Suprapubic skin (tissue), 4 donors: ENCODE results near the gene EAF1.

Source experiments
- EP300 ChIP-seq: sonication (generic); formaldehyde crosslinking; IDR thresholded peaks from one replicate; pipeline ENCODE4 v1.6.1; 2017; ENCODE audit warnings: antibody characterized with exemption
- POLR2A ChIP-seq, 2 donors: fragments of 450-650 bp; IDR thresholded peaks; one replicate each; pipeline ENCODE4 v1.6.1; 2017; ENCODE audit warnings: antibody characterized with exemption in 2 of 2, mild to moderate bottlenecking in 2 of 2, moderate library complexity in 2 of 2
- POLR2AphosphoS5 ChIP-seq, 3 donors: sonication (generic); formaldehyde crosslinking; IDR thresholded peaks; one replicate each; pipeline ENCODE4 v1.6.1; 2017; ENCODE audit warnings: antibody characterized with exemption in 3 of 3
- TF ChIP-seq, protein P1 (sequence below), 2 donors: fragments of 200-600 bp in 1 of 2; fragments of 450-650 bp in 1 of 2; sonication (generic) in 1 of 2; IDR thresholded peaks; one replicate each; pipeline ENCODE4 v1.5.1; 2016 to 2019; ENCODE audit warnings: antibody characterized with exemption in 2 of 2, mild to moderate bottlenecking in 1 of 2, moderate library complexity in 1 of 2

DNA sequence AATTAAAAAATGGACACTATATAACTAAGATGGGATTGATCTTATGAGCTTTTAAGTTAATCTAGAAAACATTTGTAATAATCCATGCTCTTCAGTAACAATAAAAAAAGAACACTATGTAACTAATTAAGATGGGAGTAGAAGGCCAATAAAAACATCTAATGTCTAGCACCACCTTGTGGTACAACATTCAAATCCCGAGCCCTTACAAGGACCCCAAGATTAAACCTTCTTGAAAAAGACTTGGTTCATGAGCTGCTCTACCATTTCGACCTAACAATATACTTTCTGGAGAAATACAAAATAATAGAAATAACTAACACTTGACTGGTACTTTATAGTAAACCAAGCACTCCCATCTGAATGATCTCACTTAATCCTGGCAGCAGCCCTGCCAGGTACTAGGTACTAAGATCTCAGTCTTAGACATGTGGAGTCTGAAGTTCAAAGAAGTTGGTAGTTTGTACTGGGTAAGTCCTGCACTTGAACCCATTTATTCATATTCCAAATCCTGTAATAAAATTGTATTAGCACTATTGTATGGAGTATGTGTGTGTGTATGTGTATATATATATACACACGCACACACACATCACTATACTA lies 21.8 kb upstream of the EAF1 start:
- TF ChIP-seq, protein P1, sequence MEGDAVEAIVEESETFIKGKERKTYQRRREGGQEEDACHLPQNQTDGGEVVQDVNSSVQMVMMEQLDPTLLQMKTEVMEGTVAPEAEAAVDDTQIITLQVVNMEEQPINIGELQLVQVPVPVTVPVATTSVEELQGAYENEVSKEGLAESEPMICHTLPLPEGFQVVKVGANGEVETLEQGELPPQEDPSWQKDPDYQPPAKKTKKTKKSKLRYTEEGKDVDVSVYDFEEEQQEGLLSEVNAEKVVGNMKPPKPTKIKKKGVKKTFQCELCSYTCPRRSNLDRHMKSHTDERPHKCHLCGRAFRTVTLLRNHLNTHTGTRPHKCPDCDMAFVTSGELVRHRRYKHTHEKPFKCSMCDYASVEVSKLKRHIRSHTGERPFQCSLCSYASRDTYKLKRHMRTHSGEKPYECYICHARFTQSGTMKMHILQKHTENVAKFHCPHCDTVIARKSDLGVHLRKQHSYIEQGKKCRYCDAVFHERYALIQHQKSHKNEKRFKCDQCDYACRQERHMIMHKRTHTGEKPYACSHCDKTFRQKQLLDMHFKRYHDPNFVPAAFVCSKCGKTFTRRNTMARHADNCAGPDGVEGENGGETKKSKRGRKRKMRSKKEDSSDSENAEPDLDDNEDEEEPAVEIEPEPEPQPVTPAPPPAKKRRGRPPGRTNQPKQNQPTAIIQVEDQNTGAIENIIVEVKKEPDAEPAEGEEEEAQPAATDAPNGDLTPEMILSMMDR (IDR thresholded peaks at IDR 0.05) = peak; percentile 35 to 49
- TF ChIP-seq POLR2A (IDR thresholded peaks at IDR 0.05) = no peak
- TF ChIP-seq POLR2AphosphoS5 (IDR thresholded peaks at IDR 0.05) = no peak
- no peak for TF ChIP-seq EP300
